Neuron (in vitro differentiated cells): Measurements from ENCODE around the gene DCAKD.

Experiments
- H2AFZ ChIP-seq: one replicate; pipeline ENCODE4 v1.6.1; 2013; ENCODE audit warnings: low read depth, mild to moderate bottlenecking, inconsistent platforms, low read length, moderate library complexity
- H3K27me3 ChIP-seq: one replicate; pipeline ENCODE4 v1.6.1; 2013; ENCODE audit warnings: low read length; ENCODE audit not compliant: insufficient read depth
- H3K36me3 ChIP-seq: one replicate; pipeline ENCODE4 v1.6.1; 2013; ENCODE audit warnings: low read length; ENCODE audit not compliant: insufficient read depth
- H3K4me1 ChIP-seq: one replicate; pipeline ENCODE4 v1.6.1; 2013; ENCODE audit warnings: low read length; ENCODE audit not compliant: insufficient read depth
- H3K4me3 ChIP-seq: 2 replicates; pipeline ENCODE4 v1.5.1; 2013; ENCODE audit warnings: mild to moderate bottlenecking, low read length, moderate library complexity
- H3K9me3 ChIP-seq: one replicate; pipeline ENCODE4 v1.6.1; 2013; ENCODE audit warnings: low read length

DCAKD gene

GRCh38 chr17:45086865-45087503, 35.6 kb upstream of the DCAKD start:
- no peak overlapping the region for H3K4me3 ChIP-seq
- H3K36me3 ChIP-seq = peaks cover 79% of the 10 kb centered on the region
- no peaks in the 10 kb centered on the region for H3K9me3 ChIP-seq
- peaks cover 3% of the 10 kb centered on the region for H3K4me1 ChIP-seq
- H2AFZ ChIP-seq = no peak overlapping the region
- H3K27me3 ChIP-seq = no peaks in the 10 kb centered on the region

- Histone ChIP-seq H3K36me3 (peaks cover 79% of the 10 kb centered on the region), H3K4me1 (peaks cover 3% of the 10 kb centered on the region), H3K27me3 (no peaks in the 10 kb centered on the region), H3K9me3 (no peaks in the 10 kb centered on the region), H3K4me3 (no peak overlapping the region), H2AFZ (no peak overlapping the region)
Measured at GRCh38 chr17:45086391-45086790, 35.0 kb upstream of the DCAKD start.

GRCh38 chr17:45081047-45081703, 29.7 kb upstream of the DCAKD start:
- Histone ChIP-seq H3K4me1 (no peaks in the 10 kb centered on the region), H2AFZ (no peak overlapping the region), H3K36me3 (peaks cover 53% of the 10 kb centered on the region), H3K27me3 (no peaks in the 10 kb centered on the region), H3K9me3 (no peaks in the 10 kb centered on the region), H3K4me3 (no peak overlapping the region)

DNA sequence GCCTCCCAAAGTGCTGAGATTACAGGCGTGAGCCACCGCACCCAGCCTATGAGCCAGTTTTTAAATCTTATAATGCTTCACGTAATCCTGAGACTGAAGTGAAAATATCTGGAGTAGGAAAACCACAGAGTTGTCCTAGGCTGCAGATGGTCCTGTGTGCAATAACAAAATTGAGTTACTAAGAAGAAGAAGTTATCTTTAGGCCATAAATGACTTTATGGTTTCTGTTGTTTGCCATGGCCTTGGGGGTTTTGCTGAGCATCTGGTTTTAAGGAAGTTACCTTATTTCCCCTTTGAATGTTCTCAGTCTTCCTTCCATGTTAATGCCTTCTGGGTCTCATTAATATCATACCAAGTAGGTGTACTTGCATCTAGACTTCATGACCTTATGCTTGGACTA, 26.2 kb upstream of the DCAKD start:
- Histone ChIP-seq H3K27me3 (no peaks in the 10 kb centered on the region), H3K4me3 (no peak overlapping the region), H3K9me3 (no peaks in the 10 kb centered on the region), H3K36me3 (peaks cover 45% of the 10 kb centered on the region), H3K4me1 (no peaks in the 10 kb centered on the region), H2AFZ (no peak overlapping the region)

DNA sequence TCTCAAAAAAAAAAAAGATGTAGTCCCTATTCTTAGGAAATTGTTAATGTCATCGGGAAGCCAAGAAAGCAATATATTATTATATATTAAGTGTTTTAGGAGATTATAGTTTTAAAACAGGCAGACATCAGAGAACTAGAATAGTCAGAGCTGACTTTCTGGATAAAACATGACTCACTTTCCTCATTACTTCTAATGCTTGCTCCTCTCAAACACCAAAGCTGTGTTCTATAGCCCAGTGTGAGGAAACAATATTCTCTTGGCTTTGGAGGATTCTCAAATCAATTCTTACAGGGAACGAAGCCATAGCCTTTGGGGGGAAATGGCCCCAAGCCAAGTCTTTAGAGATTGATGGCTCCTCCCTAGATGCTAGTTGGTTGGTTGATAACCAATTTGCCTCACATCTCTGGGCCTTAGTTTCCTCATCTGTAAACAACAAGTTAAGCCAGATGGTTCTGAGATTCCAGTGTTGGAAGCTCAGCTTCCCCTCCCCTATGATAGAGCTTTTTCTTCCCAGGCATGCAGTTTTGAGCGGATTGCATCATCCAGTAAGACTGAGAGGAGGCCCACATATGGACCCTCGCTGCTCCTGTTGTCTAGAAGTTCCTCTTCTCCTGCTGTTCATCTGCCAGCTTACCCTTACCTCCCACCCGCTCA, 22.1 kb upstream of the DCAKD start:
- H3K9me3 ChIP-seq = no peaks in the 10 kb centered on the region
- H3K36me3 ChIP-seq = peaks cover 39% of the 10 kb centered on the region
- H3K4me3 ChIP-seq = no peak overlapping the region
- no peaks in the 10 kb centered on the region for H3K4me1 ChIP-seq
- no peak overlapping the region for H2AFZ ChIP-seq
- H3K27me3 ChIP-seq = no peaks in the 10 kb centered on the region

DNA sequence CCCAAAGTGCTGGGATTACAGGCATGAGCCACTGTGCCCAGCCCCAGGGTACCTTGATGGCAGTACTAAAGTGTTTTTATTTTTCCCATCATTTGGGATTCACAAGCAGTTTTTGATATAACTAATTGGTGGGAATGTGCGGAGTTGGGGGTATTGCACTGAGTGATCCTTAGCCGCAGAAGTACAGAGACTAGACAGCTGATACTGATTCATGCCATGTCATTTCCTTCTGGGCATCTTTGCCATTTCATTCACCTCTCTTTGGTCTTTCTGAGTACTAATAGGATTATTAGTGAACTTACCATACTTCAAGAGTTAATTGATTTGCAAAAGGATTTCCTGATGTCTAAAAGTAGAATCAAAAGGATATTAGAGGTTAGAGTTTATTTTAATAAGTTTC, 19.4 kb upstream of the DCAKD start:
- Histone ChIP-seq H3K36me3 (peaks cover 43% of the 10 kb centered on the region), H3K27me3 (no peaks in the 10 kb centered on the region), H3K4me1 (no peaks in the 10 kb centered on the region), H2AFZ (no peak overlapping the region), H3K9me3 (no peaks in the 10 kb centered on the region), H3K4me3 (no peak overlapping the region)

- H3K4me3 ChIP-seq = no peak overlapping the region
- H3K4me1 ChIP-seq = no peaks in the 10 kb centered on the region
- H2AFZ ChIP-seq = no peak overlapping the region
- no peaks in the 10 kb centered on the region for H3K27me3 ChIP-seq
- H3K9me3 ChIP-seq = no peaks in the 10 kb centered on the region
- H3K36me3 ChIP-seq = peaks cover 42% of the 10 kb centered on the region
Measured at GRCh38 chr17:45070001-45070400, 18.6 kb upstream of the DCAKD start.

- Histone ChIP-seq H2AFZ (no peak overlapping the region), H3K9me3 (no peaks in the 10 kb centered on the region), H3K4me3 (no peak overlapping the region), H3K4me1 (no peaks in the 10 kb centered on the region), H3K36me3 (peaks cover 25% of the 10 kb centered on the region), H3K27me3 (no peaks in the 10 kb centered on the region)
Measured at GRCh38 chr17:45067637-45068036, 16.2 kb upstream of the DCAKD start.

GRCh38 chr17:45063198-45063597, 11.8 kb upstream of the DCAKD start:
- Histone ChIP-seq H3K36me3 (peaks cover 9% of the 10 kb centered on the region), H3K27me3 (no peaks in the 10 kb centered on the region), H3K4me3 (no peak overlapping the region)

DNA sequence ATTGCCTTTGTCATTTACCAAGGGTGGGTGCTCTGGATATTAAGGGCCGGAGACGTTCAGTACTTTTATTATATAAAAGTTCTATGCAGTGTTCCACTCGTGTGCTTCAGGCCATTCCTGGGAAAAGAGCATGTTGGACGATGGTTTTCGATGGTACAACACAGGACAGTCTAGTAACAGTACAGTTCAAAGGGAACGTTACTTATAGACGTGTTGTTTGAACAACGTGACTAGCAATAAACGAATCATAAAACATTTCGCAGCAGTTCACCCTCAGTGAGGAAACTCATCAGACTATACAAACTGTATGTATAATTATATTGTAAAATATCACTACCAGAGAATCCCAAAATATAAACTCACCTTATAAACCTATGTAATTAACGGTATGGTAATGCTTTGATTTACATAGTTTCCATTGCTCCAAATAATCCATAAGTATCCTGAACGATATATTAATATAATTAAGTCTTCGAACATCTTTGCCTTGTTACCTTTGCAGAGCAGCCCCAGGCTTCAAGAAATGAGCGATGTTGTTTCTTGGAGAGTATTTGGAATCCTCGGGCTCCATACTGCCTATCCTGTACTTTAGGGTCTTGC, 10.3 kb upstream of the DCAKD start:
- peak overlapping the region; percentile 55 for H2AFZ ChIP-seq
- peak overlapping the region; percentile 85 for H3K4me3 ChIP-seq
- peaks cover 7% of the 10 kb centered on the region for H3K4me1 ChIP-seq
- H3K36me3 ChIP-seq = no peaks in the 10 kb centered on the region
- no peaks in the 10 kb centered on the region for H3K9me3 ChIP-seq
- no peaks in the 10 kb centered on the region for H3K27me3 ChIP-seq

More at GRCh38 chr17:45063198-45063597, 11.8 kb upstream of the DCAKD start:
- no peak overlapping the region for H2AFZ ChIP-seq
- H3K9me3 ChIP-seq = no peaks in the 10 kb centered on the region
- peaks cover 7% of the 10 kb centered on the region for H3K4me1 ChIP-seq

- Histone ChIP-seq H2AFZ (peak within 1 kb of the TSS; percentile 55), H3K27me3 (no peaks in the 10 kb centered on the region), H3K36me3 (no peaks in the 10 kb centered on the region), H3K4me3 (peak within 1 kb of the TSS; percentile 85), H3K4me1 (peaks cover 7% of the 10 kb centered on the region), H3K9me3 (no peaks in the 10 kb centered on the region)
Measured at GRCh38 chr17:45060797-45061605, 9.6 kb upstream of the DCAKD start, which contains the start of gene NMT1. NMT1 (plus strand) TSS chr17:45061317; CDS start chr17:45061330, 13 bp downstream.

- H3K4me1 ChIP-seq = peaks cover 7% of the 10 kb centered on the region
- no peaks in the 10 kb centered on the region for H3K36me3 ChIP-seq
- no peaks in the 10 kb centered on the region for H3K9me3 ChIP-seq
- H3K4me3 ChIP-seq = peak overlapping the region; percentile 85
- no peaks in the 10 kb centered on the region for H3K27me3 ChIP-seq
- H2AFZ ChIP-seq = peak overlapping the region; percentile 29
Measured at GRCh38 chr17:45060382-45060796, 9.0 kb upstream of the DCAKD start.
